ENCODE results near the gene ACTN3.

Gene ACTN3

GRCh38 chr11:66549696-66550095, 3.0 kb downstream of the ACTN3 start:
- H3K4me1 ChIP-seq (ENCODE audit: insufficient read depth, low read length): peaks cover 18% of the 10 kb centered on the region
- no peak overlapping the region for H3K9ac ChIP-seq (ENCODE audit: low read depth, low read length)

GRCh38 chr11:66550887-66551286, 4.2 kb downstream of the ACTN3 start:
- peaks cover 18% of the 10 kb centered on the region for H3K4me1 ChIP-seq (ENCODE audit: insufficient read depth, low read length)
- H3K36me3 ChIP-seq (ENCODE audit: insufficient read depth, low read length): no peaks in the 10 kb centered on the region
- H3K9ac ChIP-seq (ENCODE audit: low read depth, low read length): no peak overlapping the region
- no peaks in the 10 kb centered on the region for H3K9me3 ChIP-seq (ENCODE audit: control insufficient read depth, insufficient read depth, low read length)

More at GRCh38 chr11:66549696-66550095, 3.0 kb downstream of the ACTN3 start:
- Histone ChIP-seq H3K36me3 (ENCODE audit: insufficient read depth, low read length) (no peaks in the 10 kb centered on the region), H3K9me3 (ENCODE audit: control insufficient read depth, insufficient read depth, low read length) (no peaks in the 10 kb centered on the region)

GRCh38 chr11:66554602-66555001, 7.9 kb downstream of the ACTN3 start:
- Histone ChIP-seq H3K36me3 (ENCODE audit: insufficient read depth, low read length) (no peaks in the 10 kb centered on the region), H3K9me3 (ENCODE audit: control insufficient read depth, insufficient read depth, low read length) (no peaks in the 10 kb centered on the region), H3K4me1 (ENCODE audit: insufficient read depth, low read length) (no peaks in the 10 kb centered on the region), H3K9ac (ENCODE audit: low read depth, low read length) (no peak overlapping the region)

- H3K9ac ChIP-seq (ENCODE audit: low read depth, low read length): no peak overlapping the region
- no peaks in the 10 kb centered on the region for H3K4me1 ChIP-seq (ENCODE audit: insufficient read depth, low read length)
- no peaks in the 10 kb centered on the region for H3K36me3 ChIP-seq (ENCODE audit: insufficient read depth, low read length)
- no peaks in the 10 kb centered on the region for H3K9me3 ChIP-seq (ENCODE audit: control insufficient read depth, insufficient read depth, low read length)
These were observed 8.7 kb downstream of the ACTN3 start for GRCh38 chr11:66555416-66555815.

GRCh38 chr11:66556086-66556485, 9.4 kb downstream of the ACTN3 start:
- no peaks in the 10 kb centered on the region for H3K9me3 ChIP-seq (ENCODE audit: control insufficient read depth, insufficient read depth, low read length)
- H3K9ac ChIP-seq (ENCODE audit: low read depth, low read length): no peak overlapping the region
- no peaks in the 10 kb centered on the region for H3K4me1 ChIP-seq (ENCODE audit: insufficient read depth, low read length)
- no peaks in the 10 kb centered on the region for H3K36me3 ChIP-seq (ENCODE audit: insufficient read depth, low read length)

GRCh38 chr11:66557733-66558326, 11.1 kb downstream of the ACTN3 start:
- H3K4me1 ChIP-seq (ENCODE audit: insufficient read depth, low read length): no peaks in the 10 kb centered on the region
- no peak overlapping the region for H3K9ac ChIP-seq (ENCODE audit: low read depth, low read length)
- no peaks in the 10 kb centered on the region for H3K9me3 ChIP-seq (ENCODE audit: control insufficient read depth, insufficient read depth, low read length)
- no peaks in the 10 kb centered on the region for H3K36me3 ChIP-seq (ENCODE audit: insufficient read depth, low read length)

- no peak overlapping the region for H3K9ac ChIP-seq (ENCODE audit: low read depth, low read length)
- no peaks in the 10 kb centered on the region for H3K36me3 ChIP-seq (ENCODE audit: insufficient read depth, low read length)
- no peaks in the 10 kb centered on the region for H3K4me1 ChIP-seq (ENCODE audit: insufficient read depth, low read length)
- no peaks in the 10 kb centered on the region for H3K9me3 ChIP-seq (ENCODE audit: control insufficient read depth, insufficient read depth, low read length)
These were observed 12.6 kb downstream of the ACTN3 start for GRCh38 chr11:66559142-66559865.

- no peak overlapping the region for H3K9ac ChIP-seq (ENCODE audit: low read depth, low read length)
- H3K4me1 ChIP-seq (ENCODE audit: insufficient read depth, low read length): no peaks in the 10 kb centered on the region
- H3K36me3 ChIP-seq (ENCODE audit: insufficient read depth, low read length): no peaks in the 10 kb centered on the region
- no peaks in the 10 kb centered on the region for H3K9me3 ChIP-seq (ENCODE audit: control insufficient read depth, insufficient read depth, low read length)
These were observed 13.4 kb downstream of the ACTN3 start for GRCh38 chr11:66559866-66560676.

GRCh38 chr11:66561178-66561974, 14.7 kb downstream of the ACTN3 start:
- Histone ChIP-seq H3K36me3 (ENCODE audit: insufficient read depth, low read length) (no peaks in the 10 kb centered on the region), H3K9ac (ENCODE audit: low read depth, low read length) (no peak overlapping the region), H3K9me3 (ENCODE audit: control insufficient read depth, insufficient read depth, low read length) (no peaks in the 10 kb centered on the region), H3K4me1 (ENCODE audit: insufficient read depth, low read length) (no peaks in the 10 kb centered on the region)

GRCh38 chr11:66561975-66562248, 15.2 kb downstream of the ACTN3 start:
- no peak overlapping the region for H3K9ac ChIP-seq (ENCODE audit: low read depth, low read length)
- no peaks in the 10 kb centered on the region for H3K36me3 ChIP-seq (ENCODE audit: insufficient read depth, low read length)
- no peaks in the 10 kb centered on the region for H3K9me3 ChIP-seq (ENCODE audit: control insufficient read depth, insufficient read depth, low read length)
- no peaks in the 10 kb centered on the region for H3K4me1 ChIP-seq (ENCODE audit: insufficient read depth, low read length)

GRCh38 chr11:66562275-66562674, 15.6 kb downstream of the ACTN3 start:
- H3K9me3 ChIP-seq (ENCODE audit: control insufficient read depth, insufficient read depth, low read length): no peaks in the 10 kb centered on the region
- no peak overlapping the region for H3K9ac ChIP-seq (ENCODE audit: low read depth, low read length)
- no peaks in the 10 kb centered on the region for H3K4me1 ChIP-seq (ENCODE audit: insufficient read depth, low read length)
- H3K36me3 ChIP-seq (ENCODE audit: insufficient read depth, low read length): no peaks in the 10 kb centered on the region

- Histone ChIP-seq H3K4me1 (ENCODE audit: insufficient read depth, low read length) (no peaks in the 10 kb centered on the region), H3K9ac (ENCODE audit: low read depth, low read length) (no peak overlapping the region), H3K9me3 (ENCODE audit: control insufficient read depth, insufficient read depth, low read length) (no peaks in the 10 kb centered on the region; the same call in 1 of the 2 replicates), H3K36me3 (ENCODE audit: insufficient read depth, low read length) (no peaks in the 10 kb centered on the region)
These were observed 16.3 kb downstream of the ACTN3 start for GRCh38 chr11:66562907-66563583.

GRCh38 chr11:66563832-66564231, 17.1 kb downstream of the ACTN3 start:
- no peak overlapping the region for H3K9ac ChIP-seq (ENCODE audit: low read depth, low read length)
- H3K36me3 ChIP-seq (ENCODE audit: insufficient read depth, low read length): no peaks in the 10 kb centered on the region
- H3K9me3 ChIP-seq (ENCODE audit: control insufficient read depth, insufficient read depth, low read length): no peaks in the 10 kb centered on the region; the same call in 1 of the 2 replicates
- no peaks in the 10 kb centered on the region for H3K4me1 ChIP-seq (ENCODE audit: insufficient read depth, low read length)

GRCh38 chr11:66564538-66564937, 17.8 kb downstream of the ACTN3 start:
- H3K9ac ChIP-seq (ENCODE audit: low read depth, low read length): no peak overlapping the region
- no peaks in the 10 kb centered on the region; the same call in 1 of the 2 replicates for H3K9me3 ChIP-seq (ENCODE audit: control insufficient read depth, insufficient read depth, low read length)
- no peaks in the 10 kb centered on the region for H3K36me3 ChIP-seq (ENCODE audit: insufficient read depth, low read length)
- no peaks in the 10 kb centered on the region for H3K4me1 ChIP-seq (ENCODE audit: insufficient read depth, low read length)
